Measurements from ENCODE around the gene RNFT1.
"Not testable (repeated sequence)": the region's sequence is repeated elsewhere in the genome, so short reads cannot be mapped to it uniquely, and the experiment has no call there.

DNA sequence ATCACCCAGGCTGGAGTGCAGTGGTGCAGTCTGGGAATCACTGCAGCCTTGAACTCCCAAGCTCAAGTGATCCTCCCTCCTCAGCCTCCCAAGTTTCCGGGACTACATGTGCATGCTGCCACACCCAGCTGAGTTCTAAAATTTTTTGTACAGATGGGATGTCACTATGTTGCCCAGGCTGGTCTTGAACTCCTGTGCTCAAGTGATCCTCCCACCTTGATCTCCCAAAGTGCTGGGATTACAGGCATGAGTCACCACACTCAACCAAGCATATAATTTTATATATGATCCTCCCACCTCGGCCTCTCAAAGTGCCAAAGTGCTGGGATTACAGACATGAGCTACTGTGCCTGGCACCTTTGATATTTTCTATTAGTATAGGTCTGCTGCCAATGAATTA is 7.2 kb upstream of the RNFT1 start:
- TF ChIP-seq, protein P1, sequence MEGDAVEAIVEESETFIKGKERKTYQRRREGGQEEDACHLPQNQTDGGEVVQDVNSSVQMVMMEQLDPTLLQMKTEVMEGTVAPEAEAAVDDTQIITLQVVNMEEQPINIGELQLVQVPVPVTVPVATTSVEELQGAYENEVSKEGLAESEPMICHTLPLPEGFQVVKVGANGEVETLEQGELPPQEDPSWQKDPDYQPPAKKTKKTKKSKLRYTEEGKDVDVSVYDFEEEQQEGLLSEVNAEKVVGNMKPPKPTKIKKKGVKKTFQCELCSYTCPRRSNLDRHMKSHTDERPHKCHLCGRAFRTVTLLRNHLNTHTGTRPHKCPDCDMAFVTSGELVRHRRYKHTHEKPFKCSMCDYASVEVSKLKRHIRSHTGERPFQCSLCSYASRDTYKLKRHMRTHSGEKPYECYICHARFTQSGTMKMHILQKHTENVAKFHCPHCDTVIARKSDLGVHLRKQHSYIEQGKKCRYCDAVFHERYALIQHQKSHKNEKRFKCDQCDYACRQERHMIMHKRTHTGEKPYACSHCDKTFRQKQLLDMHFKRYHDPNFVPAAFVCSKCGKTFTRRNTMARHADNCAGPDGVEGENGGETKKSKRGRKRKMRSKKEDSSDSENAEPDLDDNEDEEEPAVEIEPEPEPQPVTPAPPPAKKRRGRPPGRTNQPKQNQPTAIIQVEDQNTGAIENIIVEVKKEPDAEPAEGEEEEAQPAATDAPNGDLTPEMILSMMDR (IDR thresholded peaks at IDR 0.05) = not testable (repeated sequence)
- not testable (repeated sequence) for TF ChIP-seq POLR2A (IDR thresholded peaks at IDR 0.05)

Measured in lower leg skin (tissue), 3 donors.